ENCODE data around the gene BDKRB1.

BDKRB1 gene

GRCh38 chr14:96281486-96281885 lies 25.5 kb downstream of the BDKRB1 start:
- no peak for DNase-seq (ENCODE audit: low spot score)

- DNase-seq (ENCODE audit: low spot score) = no peak
Measured at GRCh38 chr14:96284008-96284407, 28.0 kb downstream of the BDKRB1 start.

GRCh38 chr14:96284430-96284829 lies 28.4 kb downstream of the BDKRB1 start:
- DNase-seq (ENCODE audit: low spot score) = no peak

- DNase-seq (ENCODE audit: low spot score) = no peak
Measured at GRCh38 chr14:96285667-96286066, 29.7 kb downstream of the BDKRB1 start.

- no peak for DNase-seq (ENCODE audit: low spot score)
Measured at GRCh38 chr14:96286251-96286650, 30.2 kb downstream of the BDKRB1 start.

GRCh38 chr14:96287856-96288255 lies 31.8 kb downstream of the BDKRB1 start:
- no peak for DNase-seq (ENCODE audit: low spot score)

- DNase-seq (ENCODE audit: low spot score) = no peak
Measured at GRCh38 chr14:96294246-96294645, 38.2 kb downstream of the BDKRB1 start.

GRCh38 chr14:96297000-96297399 lies 41.0 kb downstream of the BDKRB1 start:
- DNase-seq (ENCODE audit: low spot score) = peak; percentile 27

GRCh38 chr14:96297997-96298515 lies 42.0 kb downstream of the BDKRB1 start:
- DNase-seq (ENCODE audit: low spot score) = no peak

GRCh38 chr14:96299441-96299840 lies 43.4 kb downstream of the BDKRB1 start:
- no peak for DNase-seq (ENCODE audit: low spot score)

- DNase-seq (ENCODE audit: low spot score) = no peak
Measured at GRCh38 chr14:96303981-96304380, 48.0 kb downstream of the BDKRB1 start.

- no peak for DNase-seq (ENCODE audit: low spot score)
Measured at GRCh38 chr14:96304956-96305355, 48.9 kb downstream of the BDKRB1 start.

- DNase-seq (ENCODE audit: low spot score) = no peak
Measured at GRCh38 chr14:96307434-96307833, 51.4 kb downstream of the BDKRB1 start.

GRCh38 chr14:96309133-96309895 lies 53.3 kb downstream of the BDKRB1 start:
- DNase-seq (ENCODE audit: low spot score) = no peak

- no peak for DNase-seq (ENCODE audit: low spot score)
Measured at GRCh38 chr14:96309896-96310330, 53.9 kb downstream of the BDKRB1 start.

- DNase-seq (ENCODE audit: low spot score) = no peak
Measured at GRCh38 chr14:96310906-96311305, 54.9 kb downstream of the BDKRB1 start.
